AML-193 (cell line): ENCODE measurements around the gene THSD4.

ENCODE experiments used
- DNase-seq, 2 experiments: peaks; one replicate each; lab custom pipeline; 2025; lab: John Stamatoyannopoulos, UW

THSD4 gene

GRCh38 chr15:71329497-71330260 is 214.4 kb downstream of the THSD4 start:
- no peak for DNase-seq

DNA sequence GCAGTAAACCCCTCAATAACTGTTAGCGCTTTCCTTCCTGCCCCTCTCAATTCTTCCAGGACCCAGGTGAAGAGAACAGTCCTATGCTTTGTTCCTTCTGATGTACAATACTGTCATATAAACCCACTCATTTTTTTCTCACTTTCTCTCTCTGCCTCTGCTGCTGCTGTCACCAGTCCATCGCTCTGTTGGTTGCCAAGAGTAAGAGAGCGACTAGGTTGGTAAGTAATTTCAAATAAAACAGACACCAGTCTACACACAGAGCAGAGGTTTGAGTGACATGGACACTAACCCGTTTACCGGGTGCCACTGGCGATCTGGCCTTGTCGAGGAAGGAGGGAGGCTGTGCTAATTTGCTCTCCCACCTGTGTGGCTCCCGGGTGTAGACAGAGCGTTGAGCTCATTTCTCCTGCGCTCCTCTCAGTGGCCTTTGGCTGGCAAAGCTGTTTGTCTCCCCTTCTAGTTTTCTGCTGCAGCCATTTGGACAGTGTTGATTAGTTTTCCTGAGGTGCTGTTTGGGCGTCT is 215.4 kb downstream of the THSD4 start:
- DNase-seq = no peak

- no peak for DNase-seq
These were observed 215.9 kb downstream of the THSD4 start for GRCh38 chr15:71331173-71331572.

GRCh38 chr15:71332431-71333004 is 217.2 kb downstream of the THSD4 start:
- DNase-seq = no peak

- DNase-seq = no peak
These were observed 217.9 kb downstream of the THSD4 start for GRCh38 chr15:71333136-71333700.

DNA sequence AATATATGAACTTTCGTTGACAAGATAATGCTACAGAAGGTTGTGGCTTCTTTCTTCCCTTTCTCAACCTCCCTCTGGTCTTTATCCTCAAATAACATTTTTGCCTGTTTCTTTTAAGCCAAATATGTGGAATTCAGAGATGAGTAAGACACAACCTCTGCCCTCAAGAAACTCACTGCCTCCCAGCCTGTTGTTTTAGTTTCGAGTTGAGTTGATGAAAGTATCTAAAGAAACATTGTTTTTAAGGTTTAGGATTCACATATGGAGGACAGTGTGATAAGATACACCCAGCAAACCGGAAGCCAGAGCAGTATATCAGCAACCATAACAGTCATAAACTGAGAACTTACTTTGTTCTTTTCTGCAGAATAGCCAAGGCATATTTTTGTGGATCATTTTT is 218.6 kb downstream of the THSD4 start:
- DNase-seq = no peak

GRCh38 chr15:71334434-71334833 is 219.2 kb downstream of the THSD4 start:
- no peak for DNase-seq

GRCh38 chr15:71334873-71335272 is 219.6 kb downstream of the THSD4 start:
- no peak for DNase-seq

DNA sequence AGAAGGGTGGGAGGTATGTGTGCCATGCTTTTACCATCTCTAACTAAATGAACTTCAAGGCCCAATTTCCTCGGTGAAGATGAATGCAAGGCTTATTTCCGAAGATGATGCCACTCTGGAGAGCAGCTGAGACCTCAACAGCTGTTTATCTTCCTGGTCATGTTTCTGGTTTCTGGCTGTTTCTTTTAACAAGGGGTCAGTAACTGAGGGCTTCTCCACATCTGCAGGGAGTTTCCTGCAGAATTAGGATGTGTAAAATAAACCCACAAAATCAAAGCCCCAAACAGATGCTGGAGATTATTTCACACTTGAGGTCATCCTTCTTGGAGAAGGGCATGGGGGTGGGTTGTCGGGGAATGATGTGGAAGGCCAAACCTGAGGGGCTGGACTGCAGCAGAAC is 220.3 kb downstream of the THSD4 start:
- no peak for DNase-seq

DNA sequence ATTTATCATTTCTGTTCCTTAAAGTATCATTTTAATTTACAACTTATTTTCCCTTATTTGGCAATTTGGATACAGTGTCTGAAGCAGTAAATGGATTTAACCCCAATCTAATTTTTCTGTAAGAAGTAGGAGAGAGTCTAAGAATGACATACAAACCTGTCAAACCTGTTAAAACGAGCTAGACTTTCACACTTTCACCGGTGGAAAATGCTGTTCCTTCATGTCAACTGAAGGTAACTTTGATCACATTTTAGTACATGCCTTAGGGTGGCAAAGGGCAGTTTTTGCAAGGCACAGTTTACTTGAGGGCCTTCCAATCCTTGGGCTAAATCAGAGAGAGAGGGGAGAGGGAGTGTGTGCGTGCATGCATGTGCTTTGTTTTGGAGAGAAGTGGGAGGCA is 221.4 kb downstream of the THSD4 start:
- DNase-seq = no peak

DNA sequence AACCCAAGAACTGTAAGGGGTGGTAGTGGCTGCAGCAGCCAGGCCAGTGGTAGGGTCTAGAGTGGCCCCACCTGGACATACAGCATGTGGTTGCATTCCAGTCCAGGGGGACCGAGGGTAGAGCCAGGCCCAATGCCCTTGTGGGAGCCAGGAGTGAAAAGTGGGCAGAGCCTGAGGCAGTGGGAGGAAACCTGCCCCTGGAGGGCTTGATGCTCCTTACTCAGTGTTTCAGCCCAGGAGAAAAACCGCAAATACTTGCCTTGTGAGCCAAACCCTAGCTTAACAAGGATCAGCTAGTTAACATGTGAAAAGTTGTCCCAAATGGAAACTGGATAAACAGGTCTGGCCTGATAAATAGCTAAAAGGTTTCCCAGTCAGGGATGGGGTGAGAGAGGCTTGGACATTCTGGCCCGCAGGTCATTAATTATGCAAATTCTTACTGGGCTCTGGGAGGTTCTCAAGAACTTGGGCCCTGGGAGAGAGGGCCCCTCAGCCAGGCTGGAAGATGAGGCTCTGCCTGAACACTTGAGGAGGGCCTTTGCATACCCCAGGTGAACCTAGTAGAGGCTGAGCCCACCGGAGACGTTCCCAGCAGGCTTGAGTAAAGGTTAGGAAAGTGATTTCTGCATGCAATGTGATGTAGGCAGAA is 222.1 kb downstream of the THSD4 start:
- DNase-seq = no peak

DNA sequence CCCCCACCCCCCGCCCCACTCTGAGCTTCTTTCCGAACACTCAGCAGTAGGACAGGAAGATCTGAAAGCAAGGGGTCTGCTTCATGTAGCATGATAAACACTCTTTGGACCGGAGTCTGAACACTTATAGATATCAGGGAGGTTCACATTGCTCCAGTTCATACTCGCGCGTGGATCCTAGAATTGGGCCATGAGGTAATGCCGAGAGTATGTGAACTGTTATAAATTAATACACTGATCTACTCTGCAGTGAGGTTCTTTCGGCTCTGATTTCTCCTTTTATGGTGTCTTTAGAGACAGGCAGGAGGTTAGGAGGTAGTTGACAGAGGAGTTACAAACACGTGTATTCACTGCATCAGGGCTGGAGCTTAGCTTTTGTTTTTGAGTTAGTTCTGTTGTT is 223.0 kb downstream of the THSD4 start:
- DNase-seq = no peak

GRCh38 chr15:71338827-71339542 is 223.7 kb downstream of the THSD4 start:
- no peak for DNase-seq

GRCh38 chr15:71341811-71342550 is 226.7 kb downstream of the THSD4 start:
- no peak for DNase-seq

- DNase-seq = no peak
These were observed 227.4 kb downstream of the THSD4 start for GRCh38 chr15:71342658-71343057.

DNA sequence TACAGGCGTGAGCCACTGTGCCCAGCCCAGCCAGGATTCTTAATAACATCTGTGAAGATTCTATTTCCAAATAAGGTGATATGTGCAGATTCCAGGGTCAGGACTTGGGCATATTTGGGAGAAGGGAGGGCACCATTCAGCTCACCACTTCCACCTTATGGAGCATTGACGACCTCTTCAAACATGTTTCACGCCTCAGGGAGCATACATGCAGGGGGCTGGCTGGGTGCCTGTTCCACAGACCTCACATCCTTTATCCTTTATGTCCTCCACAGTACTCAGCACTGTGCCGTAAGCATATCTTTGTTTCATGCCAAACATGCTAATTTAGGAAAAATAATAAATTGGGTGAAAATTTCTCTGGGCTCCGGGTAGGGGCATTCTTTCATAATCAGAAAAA is 229.0 kb downstream of the THSD4 start:
- DNase-seq = no peak

- DNase-seq = no peak
These were observed 229.9 kb downstream of the THSD4 start for GRCh38 chr15:71345186-71345585.

- DNase-seq = no peak
These were observed 231.2 kb downstream of the THSD4 start for GRCh38 chr15:71346464-71346863.

- DNase-seq = no peak
These were observed 233.3 kb downstream of the THSD4 start for GRCh38 chr15:71348597-71348996.

GRCh38 chr15:71349336-71349735 is 234.1 kb downstream of the THSD4 start:
- DNase-seq = no peak

- DNase-seq = no peak
These were observed 234.7 kb downstream of the THSD4 start for GRCh38 chr15:71349736-71350526.
